ENCODE data around the gene FOXO3. TPM values are rescaled to one million over a fixed set of nuclear protein-coding genes. Genes with fewer than 3 reads are reported as not detected.
A peak's percentile ranks its signal among the peaks of the same experiment; 100 is the strongest.
"Not testable (repeated sequence)": the region's sequence is repeated elsewhere in the genome, so short reads cannot be mapped to it uniquely, and the experiment has no call there.

Gene FOXO3
- total RNA-seq, 4 donors from 2014 or later: 146 to 200 (median 166) TPM

DNA sequence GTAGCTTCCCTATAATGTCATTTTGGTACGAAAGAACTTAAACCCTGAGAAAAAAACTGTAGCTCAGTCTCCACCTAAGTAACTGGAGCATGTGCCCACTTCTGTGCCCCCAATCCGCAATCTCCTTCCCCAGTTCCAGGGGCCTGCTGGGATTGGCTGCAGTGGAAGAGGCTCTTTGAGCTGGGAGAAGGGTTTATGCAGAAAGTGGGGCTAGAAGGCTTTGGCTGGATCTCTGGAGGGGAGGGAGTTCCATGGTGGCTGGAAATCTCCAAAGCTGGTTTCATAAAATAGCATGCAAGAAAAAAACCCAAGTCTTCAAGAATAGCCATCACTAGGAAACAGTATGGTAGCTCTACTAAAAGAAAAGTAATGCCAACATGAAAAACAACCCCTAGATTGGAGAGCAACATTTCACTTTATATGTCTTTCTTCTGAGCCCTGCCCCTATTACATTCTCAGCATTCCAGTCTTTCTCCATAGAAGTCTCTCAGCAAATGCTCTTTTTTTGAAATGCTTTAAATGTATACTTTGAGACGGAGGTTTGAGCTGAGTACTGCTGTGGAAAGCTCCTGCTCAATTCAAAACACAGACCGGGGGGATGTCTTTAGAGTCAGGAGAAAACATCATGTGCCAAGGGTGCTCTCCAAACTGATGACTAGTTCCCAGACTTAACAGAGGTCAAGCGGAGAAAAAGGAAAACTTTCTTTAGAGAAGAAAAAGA, 36.0 kb upstream of the FOXO3 start:
- Histone ChIP-seq H3K27me3 (no peaks in the 10 kb centered on the region), H3K36me3 (peaks cover 0 to 33% (median 0%) of the 10 kb centered on the region in 3 donors), H3K4me3 (no peak overlapping the region), H3K4me1 (no peaks in the 10 kb centered on the region), H3K9me3 (no peaks in the 10 kb centered on the region), H3K27ac (no peak overlapping the region)
- no peak for TF ChIP-seq EP300 (IDR thresholded peaks at IDR 0.05)
- TF ChIP-seq, protein P1, sequence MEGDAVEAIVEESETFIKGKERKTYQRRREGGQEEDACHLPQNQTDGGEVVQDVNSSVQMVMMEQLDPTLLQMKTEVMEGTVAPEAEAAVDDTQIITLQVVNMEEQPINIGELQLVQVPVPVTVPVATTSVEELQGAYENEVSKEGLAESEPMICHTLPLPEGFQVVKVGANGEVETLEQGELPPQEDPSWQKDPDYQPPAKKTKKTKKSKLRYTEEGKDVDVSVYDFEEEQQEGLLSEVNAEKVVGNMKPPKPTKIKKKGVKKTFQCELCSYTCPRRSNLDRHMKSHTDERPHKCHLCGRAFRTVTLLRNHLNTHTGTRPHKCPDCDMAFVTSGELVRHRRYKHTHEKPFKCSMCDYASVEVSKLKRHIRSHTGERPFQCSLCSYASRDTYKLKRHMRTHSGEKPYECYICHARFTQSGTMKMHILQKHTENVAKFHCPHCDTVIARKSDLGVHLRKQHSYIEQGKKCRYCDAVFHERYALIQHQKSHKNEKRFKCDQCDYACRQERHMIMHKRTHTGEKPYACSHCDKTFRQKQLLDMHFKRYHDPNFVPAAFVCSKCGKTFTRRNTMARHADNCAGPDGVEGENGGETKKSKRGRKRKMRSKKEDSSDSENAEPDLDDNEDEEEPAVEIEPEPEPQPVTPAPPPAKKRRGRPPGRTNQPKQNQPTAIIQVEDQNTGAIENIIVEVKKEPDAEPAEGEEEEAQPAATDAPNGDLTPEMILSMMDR (IDR thresholded peaks at IDR 0.05): no peak
- TF ChIP-seq POLR2A (IDR thresholded peaks at IDR 0.05): no peak
- DNase-seq (ENCODE audit: low spot score in 2 of 2): no peak
- WGBS, 2 donors: 59 to 65% methylated on average over 5 of the region's 5 CpGs

DNA sequence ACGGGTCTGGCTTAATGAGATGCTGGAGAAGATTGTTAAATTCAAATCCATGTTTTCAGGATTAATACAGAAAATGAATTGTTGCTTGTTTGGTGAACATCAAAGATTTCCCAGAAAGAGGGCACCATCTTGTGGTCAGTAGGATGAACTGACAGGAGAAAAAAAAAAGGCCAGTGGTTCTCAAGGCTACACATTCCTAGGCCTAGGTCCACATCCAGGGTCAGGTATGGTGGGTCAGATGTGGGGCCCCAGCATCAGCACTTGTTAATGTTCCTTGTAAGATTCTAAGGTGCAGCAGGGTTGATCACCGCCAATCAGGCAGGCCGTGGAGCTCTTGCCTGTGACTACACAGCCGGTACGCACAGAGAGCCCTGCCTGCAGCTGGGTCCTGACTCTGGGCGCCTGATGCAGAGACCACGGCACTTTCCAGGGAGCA, 34.0 kb upstream of the FOXO3 start:
- 64 to 77% methylated on average over 7 of the region's 7 CpGs for WGBS, 2 donors

DNA sequence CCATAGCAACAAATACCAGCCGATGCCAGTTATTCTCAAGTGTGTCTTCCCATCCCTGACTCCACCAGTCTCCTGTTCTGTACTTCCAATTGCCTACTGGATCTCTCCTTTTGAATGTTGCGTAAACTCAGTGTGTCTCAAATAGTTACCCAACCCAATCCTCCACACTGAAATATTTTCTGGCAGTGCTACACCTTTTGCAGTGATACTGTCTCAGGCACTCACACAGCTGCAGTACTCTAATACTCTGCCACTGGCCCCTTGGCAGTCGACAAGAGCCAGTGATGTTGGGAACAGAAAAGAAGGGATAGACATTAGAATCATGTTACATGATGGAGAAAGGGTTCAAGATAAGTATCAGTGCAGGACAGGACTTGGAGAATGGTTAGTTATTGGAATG, 31.8 kb upstream of the FOXO3 start:
- Histone ChIP-seq H3K27me3 (no peaks in the 10 kb centered on the region), H3K36me3 (no peaks in the 10 kb centered on the region), H3K4me3 (no peak overlapping the region), H3K27ac (no peak overlapping the region), H3K4me1 (no peaks in the 10 kb centered on the region), H3K9me3 (no peaks in the 10 kb centered on the region)
- no peak for DNase-seq (ENCODE audit: low spot score in 2 of 2)
- 64 to 78% methylated on average over 3 of the region's 3 CpGs for WGBS, 2 donors
- TF ChIP-seq, protein P1 (IDR thresholded peaks at IDR 0.05): no peak
- no peak for TF ChIP-seq POLR2A (IDR thresholded peaks at IDR 0.05)
- no peak for TF ChIP-seq EP300 (IDR thresholded peaks at IDR 0.05)

More for the DNA sequence above, 34.0 kb upstream of the FOXO3 start:
- Histone ChIP-seq H3K9me3 (no peaks in the 10 kb centered on the region), H3K4me3 (no peak overlapping the region), H3K27me3 (no peaks in the 10 kb centered on the region), H3K4me1 (no peaks in the 10 kb centered on the region), H3K27ac (no peak overlapping the region), H3K36me3 (peaks cover 0 to 12% (median 0%) of the 10 kb centered on the region in 3 donors)
- TF ChIP-seq EP300 (IDR thresholded peaks at IDR 0.05): no peak
- TF ChIP-seq, protein P1 (IDR thresholded peaks at IDR 0.05): peak; percentile 74 to 85 (median 81)
- no peak for DNase-seq (ENCODE audit: low spot score in 2 of 2)

GRCh38 chr6:108531332-108531731, 29.4 kb upstream of the FOXO3 start:
- Histone ChIP-seq H3K9me3 (no peaks in the 10 kb centered on the region), H3K27ac (no peak overlapping the region), H3K4me3 (no peak overlapping the region), H3K27me3 (no peaks in the 10 kb centered on the region), H3K4me1 (no peaks in the 10 kb centered on the region), H3K36me3 (no peaks in the 10 kb centered on the region)
- 80 to 90% methylated on average over 1 of the region's 1 CpG for WGBS, 2 donors
- TF ChIP-seq, protein P1 (IDR thresholded peaks at IDR 0.05): no peak
- TF ChIP-seq POLR2A (IDR thresholded peaks at IDR 0.05): no peak
- no peak for TF ChIP-seq EP300 (IDR thresholded peaks at IDR 0.05)
- DNase-seq (ENCODE audit: low spot score in 2 of 2): no peak

DNA sequence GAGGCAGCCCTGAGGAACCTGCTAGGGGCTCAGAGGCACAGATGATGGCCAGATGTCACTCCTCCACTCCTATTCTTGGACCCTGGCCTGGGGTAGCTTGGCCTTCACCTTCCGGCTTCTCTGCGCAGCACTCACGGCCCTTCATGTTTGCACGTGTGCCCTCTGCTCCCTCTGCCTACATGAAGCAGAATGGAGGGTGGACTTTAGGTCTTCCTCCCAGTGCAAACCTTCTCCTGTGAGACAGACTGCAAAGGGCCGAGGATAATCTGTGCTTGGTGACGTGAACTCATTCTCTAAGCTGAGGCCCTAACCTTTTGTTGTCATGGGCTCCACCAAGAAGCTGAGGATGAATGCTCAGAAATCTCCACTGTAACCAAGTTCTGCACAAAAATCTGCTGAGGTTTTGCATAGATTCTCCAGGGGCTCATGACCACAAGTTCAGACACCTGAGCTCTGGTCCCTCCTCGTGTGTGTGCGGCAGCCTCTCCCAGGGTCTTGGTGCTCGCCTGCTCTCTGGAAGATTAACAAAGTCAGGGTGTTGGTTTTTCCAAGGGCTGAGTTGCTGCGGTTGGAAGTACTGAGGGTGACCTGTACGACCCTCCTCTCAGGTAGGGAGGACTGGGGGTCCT, 25.5 kb upstream of the FOXO3 start:
- peaks cover 0 to 9% (median 0%) of the 10 kb centered on the region in 4 donors for H3K9me3 ChIP-seq
- H3K4me1 ChIP-seq: no peaks in the 10 kb centered on the region
- TF ChIP-seq EP300 (IDR thresholded peaks at IDR 0.05): no peak
- DNase-seq (ENCODE audit: low spot score in 2 of 2): no peak
- no peaks in the 10 kb centered on the region for H3K27me3 ChIP-seq
- H3K4me3 ChIP-seq: no peak overlapping the region
- no peaks in the 10 kb centered on the region for H3K36me3 ChIP-seq
- no peak overlapping the region for H3K27ac ChIP-seq
- 86 to 91% methylated on average over 11 of the region's 11 CpGs for WGBS, 2 donors

GRCh38 chr6:108535920-108536535, 24.7 kb upstream of the FOXO3 start:
- H3K4me3 ChIP-seq; H3K4me1 ChIP-seq; DNase-seq (ENCODE audit: low spot score in 2 of 2); H3K27ac ChIP-seq; H3K27me3 ChIP-seq; H3K36me3 ChIP-seq: not testable (repeated sequence)
- H3K9me3 ChIP-seq: peaks cover 0 to 10% (median 0%) of the 10 kb centered on the region in 4 donors
- 88 to 90% methylated on average over 4 of the region's 4 CpGs for WGBS, 2 donors
